ENCODE data around the gene ATRN.
"Not testable (repeated sequence)": the region's sequence is repeated elsewhere in the genome, so short reads cannot be mapped to it uniquely, and the experiment has no call there.

The ATRN gene

GRCh38 chr20:3470627-3471396, at the start of gene ATRN:
ATRN (plus strand) TSS chr20:3471018; CDS start chr20:3471108, 90 bp downstream.
- DNase-seq: peak; percentile 78 to 82

GRCh38 chr20:3421985-3422384, 48.8 kb upstream of the ATRN start:
- DNase-seq: no peak

- DNase-seq: no peak
Measured at GRCh38 chr20:3423126-3423525, 47.7 kb upstream of the ATRN start.

DNA sequence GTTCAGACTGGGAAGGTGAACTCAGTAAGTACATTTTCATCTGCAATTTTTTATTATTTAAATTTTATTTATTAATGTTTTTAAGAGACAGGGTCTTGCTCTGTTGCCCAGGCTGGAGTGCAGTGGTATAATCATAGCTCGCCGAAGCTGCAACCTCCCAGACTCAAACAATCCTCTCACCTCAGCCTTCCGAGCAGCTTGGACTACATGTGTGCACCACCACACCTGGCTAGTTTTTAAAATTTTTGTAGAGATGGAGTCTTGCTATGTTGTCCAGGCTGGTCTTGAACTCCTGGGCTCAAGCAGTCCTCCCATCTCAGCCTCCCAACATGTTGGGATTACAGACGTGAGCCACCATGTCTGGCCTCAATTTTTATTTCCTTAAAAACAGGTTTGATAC, 44.1 kb upstream of the ATRN start:
- not testable (repeated sequence) for DNase-seq

DNA sequence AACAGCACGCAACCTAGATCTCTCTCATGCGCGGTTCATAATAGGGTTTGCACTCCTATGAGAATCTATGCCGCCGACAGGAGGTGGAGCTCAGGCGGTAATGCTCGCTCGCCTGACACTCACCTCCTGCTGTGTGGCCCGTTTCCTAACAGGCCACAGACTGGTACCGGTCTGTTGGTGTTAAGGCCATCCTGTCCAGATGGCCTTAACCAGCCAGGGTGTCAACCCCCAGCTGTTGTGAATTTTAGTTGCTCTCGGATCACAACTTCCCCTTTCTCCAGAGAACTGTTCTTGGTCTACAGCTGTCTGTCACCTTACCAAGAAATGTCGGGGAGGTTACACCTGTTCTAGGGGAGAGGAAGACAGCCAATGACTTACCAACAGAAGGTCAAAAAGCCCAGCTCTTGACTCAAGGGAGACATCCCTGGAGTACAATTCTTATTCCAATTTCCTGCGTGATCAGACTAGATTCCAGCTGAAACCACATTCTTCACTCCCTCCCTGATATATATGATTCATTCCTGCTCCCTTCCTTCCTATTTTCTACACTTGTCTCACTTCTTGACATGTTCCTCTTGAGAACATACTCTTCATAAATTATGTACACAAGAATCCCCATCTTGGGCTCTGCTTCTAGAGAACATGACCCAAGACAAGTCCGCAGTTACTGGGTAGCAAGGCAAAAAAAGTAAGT, 40.3 kb upstream of the ATRN start:
- DNase-seq: no peak

DNA sequence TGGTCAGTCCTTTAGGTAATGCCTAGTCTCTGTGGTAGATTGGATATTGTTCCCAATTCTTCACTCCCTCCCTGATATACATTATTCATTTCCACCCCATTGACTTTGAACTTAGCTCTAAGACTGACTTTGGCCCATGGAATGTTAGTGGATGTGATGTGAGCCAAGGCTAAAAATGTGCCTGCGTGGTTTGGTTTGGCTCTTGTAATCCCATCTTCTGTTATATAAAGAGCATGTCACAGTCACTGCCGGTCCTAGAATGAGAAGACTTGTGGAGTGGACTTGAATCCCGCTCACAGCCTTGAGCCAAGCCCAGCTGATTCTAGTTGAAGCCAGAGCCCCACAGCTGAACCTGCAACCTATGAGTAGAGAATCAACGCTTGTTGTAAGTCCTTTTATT, 39.7 kb upstream of the ATRN start:
- DNase-seq: no peak

- DNase-seq: no peak
Measured at GRCh38 chr20:3432844-3433243, 38.0 kb upstream of the ATRN start.

DNA sequence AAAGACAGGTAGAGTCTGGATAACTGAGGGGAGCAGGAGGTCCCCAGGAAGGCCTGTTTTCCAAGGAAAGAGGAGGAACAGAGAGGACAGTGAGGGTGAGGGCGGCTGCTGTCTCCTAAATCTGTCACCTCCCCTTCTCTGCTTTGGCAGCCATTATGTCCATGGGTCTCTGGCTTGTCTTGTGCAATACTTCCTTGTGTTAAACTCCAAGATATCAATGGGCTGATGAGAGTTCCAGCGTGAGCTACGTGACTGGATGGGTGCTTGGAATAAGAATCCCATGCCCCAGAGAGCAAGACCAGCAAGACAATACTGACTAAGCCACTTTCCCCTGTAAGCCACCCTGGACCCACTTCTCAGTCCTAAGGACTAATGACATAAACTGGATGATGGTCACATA, 37.1 kb upstream of the ATRN start:
- no peak for DNase-seq

DNA sequence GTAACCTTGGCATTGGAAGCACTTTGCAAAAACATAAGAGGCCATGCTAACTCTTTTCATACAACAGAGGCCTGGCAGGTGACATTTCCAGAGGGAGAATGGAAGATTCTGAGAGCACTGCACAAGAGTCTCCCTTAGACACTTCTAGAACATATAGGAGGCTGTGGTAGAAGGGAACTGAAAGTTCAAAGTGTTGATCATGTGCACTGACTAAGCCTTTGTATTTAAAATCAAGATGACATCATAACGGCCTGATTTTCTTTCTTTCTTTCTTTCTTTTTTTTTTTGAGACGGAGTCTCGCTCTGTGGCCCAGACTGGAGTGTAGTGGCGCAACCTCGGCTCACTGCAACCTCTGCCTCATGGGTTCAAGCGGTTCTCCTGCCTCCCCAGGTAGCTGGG, 36.6 kb upstream of the ATRN start:
- DNase-seq: no peak

- no peak for DNase-seq
Measured at GRCh38 chr20:3436864-3437574, 33.8 kb upstream of the ATRN start.

DNA sequence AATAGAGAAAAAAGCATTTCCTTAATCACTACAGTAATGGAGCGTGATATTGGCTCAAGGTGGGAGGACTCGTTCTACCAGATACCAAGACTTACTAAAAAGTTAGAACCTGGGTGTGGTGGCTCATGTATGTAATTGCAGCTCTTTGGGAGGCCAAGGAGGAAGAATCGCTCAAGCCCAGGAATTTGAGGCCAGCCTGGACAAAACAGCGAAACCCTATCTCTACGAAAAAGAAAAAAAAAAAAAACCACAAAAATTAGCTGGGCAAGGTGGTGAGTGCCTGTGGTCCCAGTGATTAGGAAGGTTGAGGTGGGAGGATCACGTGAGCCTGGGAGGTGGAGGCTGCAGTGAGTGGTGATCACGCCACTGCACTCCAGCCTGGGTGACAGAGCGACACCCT, 24.0 kb upstream of the ATRN start:
- DNase-seq: no peak

GRCh38 chr20:3447321-3447720, 23.5 kb upstream of the ATRN start:
- no peak for DNase-seq

DNA sequence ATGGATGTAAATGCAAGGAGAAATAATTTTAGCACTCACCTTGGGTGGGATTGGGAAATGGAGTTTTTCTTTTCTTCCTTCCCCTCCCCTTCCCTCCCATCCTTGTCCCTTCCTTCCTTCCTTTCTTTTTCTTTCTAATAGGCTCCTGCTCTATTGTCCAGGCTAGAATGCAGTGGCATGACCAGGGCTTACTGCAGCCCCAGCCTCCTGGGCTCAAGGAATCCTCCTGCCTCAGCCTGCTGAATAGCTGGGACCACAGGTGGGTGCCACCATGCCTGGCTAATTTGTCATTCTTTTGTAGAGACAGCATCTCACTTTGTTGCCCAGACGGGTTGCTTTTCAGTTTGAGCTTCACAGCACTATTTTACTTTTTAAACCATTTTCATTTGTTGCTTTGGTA, 21.5 kb upstream of the ATRN start:
- no peak for DNase-seq

- DNase-seq: no peak
Measured at GRCh38 chr20:3452136-3452535, 18.7 kb upstream of the ATRN start.

DNA sequence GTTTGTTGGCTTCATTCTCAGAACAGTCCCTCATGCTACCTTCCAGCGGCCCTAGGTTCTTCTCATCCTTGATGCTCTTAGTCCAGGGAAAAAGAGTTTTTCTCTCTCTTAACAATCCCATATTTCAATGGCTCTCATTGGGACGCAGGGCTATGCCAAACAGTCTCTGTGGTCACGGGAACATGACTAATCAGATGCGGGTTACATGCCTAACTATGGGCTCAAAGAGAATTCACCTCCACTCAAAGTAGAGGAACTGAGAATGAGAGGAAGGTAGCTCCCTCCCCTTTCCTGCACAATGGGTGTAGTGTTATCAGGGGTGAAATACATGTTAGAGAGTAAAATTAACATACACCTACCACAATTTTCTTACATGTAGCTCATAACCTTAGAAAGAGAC, 18.1 kb upstream of the ATRN start:
- DNase-seq: no peak

- no peak for DNase-seq
Measured at GRCh38 chr20:3454831-3455230, 16.0 kb upstream of the ATRN start.

DNA sequence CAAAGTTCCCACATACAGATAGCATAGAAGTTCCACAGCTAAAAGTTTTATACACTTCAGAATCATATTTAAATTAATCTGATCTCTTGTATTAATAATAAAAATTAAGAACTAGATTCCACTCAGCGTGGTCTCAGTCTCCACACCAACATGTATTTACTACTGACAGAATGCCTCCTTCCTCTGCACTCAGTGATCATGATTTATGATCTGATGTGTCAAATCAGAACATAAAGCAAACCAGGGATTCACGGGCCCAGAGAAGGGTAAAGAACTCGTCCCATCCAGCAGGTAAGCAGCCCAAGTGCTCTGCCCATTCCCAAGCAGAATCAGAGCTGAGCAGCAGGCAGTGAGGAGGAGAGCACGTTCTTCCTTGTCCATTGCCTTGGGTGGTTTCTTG, 14.2 kb upstream of the ATRN start:
- no peak for DNase-seq

GRCh38 chr20:3459881-3460307, 10.9 kb upstream of the ATRN start:
- no peak for DNase-seq

DNA sequence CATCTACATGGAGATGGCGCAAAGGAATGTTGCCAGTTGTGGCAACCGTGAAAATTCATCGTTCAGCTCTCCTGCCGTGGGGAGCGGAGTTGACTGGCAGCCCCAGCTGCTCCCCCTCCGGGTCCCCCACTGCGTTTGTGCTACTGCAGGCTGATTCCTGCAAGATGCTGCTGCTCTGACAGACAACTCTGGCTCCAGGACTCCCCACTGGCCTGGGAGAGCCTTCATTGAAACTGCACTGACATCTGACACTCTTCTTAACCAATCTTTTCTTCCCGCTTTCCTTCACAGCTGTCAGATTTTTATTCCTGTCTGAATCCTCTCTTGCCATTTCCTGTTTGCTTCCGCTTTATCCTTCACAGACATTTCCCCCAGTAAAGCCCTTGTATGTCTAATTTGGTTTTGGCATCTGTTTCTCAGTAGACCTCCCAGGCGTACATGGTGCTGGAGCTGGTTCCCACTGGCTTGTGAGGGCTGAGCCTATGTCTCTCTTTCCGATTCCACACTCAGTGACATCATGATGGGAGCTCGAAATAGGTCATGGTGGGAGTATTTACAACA, 9.5 kb upstream of the ATRN start:
- DNase-seq: no peak

DNA sequence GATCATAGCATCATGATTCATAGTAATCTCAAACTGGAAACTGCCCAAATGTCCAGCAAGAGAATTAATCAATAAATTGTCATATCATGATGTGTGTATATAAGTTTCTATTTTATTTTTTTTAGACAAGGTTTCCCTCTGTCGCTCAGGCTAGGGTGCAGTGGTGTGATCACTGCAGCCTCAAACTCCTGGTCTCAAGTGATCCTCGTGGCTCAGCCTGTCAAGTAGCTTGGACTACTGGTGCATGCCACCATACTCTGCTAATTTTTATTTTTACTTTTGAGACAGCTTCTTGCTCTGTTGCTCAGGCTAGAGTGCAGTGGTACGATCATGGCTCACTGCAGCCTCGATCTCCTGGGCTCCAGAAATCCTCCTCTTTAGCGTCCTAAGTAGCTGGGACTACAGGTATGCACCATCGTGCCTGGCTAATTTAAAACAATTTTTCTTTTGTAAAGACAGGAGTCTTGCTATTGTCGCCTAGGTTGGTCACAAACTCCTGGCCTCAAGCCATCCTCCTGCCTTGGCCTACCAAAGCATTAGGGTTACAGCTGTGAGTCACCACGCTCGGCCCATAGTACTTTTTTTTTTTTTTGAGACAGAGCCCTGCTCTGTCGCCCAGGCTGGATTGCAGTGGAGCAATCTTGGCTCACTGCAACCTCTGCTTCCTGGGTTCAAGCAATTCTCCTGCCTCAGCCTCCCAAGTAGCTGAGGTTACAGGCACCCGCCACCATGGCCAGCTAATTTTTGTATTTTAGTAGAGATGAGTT, 8.7 kb upstream of the ATRN start:
- no peak for DNase-seq

DNA sequence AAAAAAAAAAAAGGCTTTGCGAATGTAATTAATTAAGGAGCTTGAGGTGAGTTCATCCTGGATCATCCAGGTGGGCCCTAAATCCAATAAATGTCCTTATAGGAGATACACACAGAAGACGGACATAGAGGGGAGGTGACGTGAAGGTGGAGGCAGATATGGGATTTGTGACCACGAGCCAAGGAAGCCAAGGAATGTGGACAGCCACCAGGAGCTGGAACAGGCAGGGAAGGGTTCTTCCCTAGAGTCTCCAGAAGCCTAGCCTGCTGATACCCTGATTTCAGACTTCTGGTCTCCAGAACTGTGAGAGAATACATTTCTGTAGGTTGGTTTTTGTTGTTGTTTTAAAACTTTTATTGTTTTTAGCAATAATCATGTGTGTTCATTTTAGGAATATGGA, 6.7 kb upstream of the ATRN start:
- no peak for DNase-seq

DNA sequence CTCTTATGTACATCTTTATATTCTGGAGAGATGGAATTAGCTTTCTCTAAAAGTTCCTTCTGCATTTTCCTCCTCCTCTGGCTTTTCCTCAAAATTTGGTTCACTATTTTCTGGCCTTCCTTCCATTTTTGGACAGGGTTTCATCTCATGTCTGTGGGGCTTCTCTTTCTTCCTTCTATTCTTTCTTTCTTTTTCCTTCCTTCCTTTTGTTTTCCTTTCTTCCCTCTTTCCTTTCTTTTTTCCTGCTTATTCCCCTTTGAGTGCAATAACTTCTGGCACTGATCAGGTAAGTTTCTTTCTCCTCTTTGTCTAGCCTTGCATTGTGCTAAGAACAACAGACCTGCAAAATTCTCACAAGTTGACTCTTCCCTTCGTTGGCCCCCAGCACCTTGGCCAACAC, 5.5 kb upstream of the ATRN start:
- DNase-seq: no peak

GRCh38 chr20:3470208-3470626, 601 bp upstream of the ATRN start:
- DNase-seq: no peak

Data from NCI-H187 (cell line).